ENCODE measurements around the gene SH3PXD2B.
A peak's percentile ranks its signal among the peaks of the same experiment; 100 is the strongest.
"Not testable (repeated sequence)": the region's sequence is repeated elsewhere in the genome, so short reads cannot be mapped to it uniquely, and the experiment has no call there.

Gene SH3PXD2B

GRCh38 chr5:172399826-172400225 lies 54.5 kb downstream of the SH3PXD2B start:
- DNase-seq (ENCODE audit: low read depth) = no peak

GRCh38 chr5:172399336-172399735 lies 55.0 kb downstream of the SH3PXD2B start:
- no peak for DNase-seq (ENCODE audit: low read depth)

GRCh38 chr5:172398645-172399044 lies 55.7 kb downstream of the SH3PXD2B start:
- DNase-seq (ENCODE audit: low read depth) = not testable (repeated sequence)

- DNase-seq (ENCODE audit: low read depth) = not testable (repeated sequence)
These were observed 57.3 kb downstream of the SH3PXD2B start for GRCh38 chr5:172396994-172397393.

- DNase-seq (ENCODE audit: low read depth) = no peak
These were observed 58.1 kb downstream of the SH3PXD2B start for GRCh38 chr5:172396220-172396619.

GRCh38 chr5:172395483-172395882 lies 58.8 kb downstream of the SH3PXD2B start:
- no peak for DNase-seq (ENCODE audit: low read depth)

GRCh38 chr5:172389578-172390112 lies 64.7 kb downstream of the SH3PXD2B start:
- no peak for DNase-seq (ENCODE audit: low read depth)

GRCh38 chr5:172388246-172388733 lies 66.0 kb downstream of the SH3PXD2B start:
- no peak for DNase-seq (ENCODE audit: low read depth)

GRCh38 chr5:172385707-172386106 lies 68.6 kb downstream of the SH3PXD2B start:
- no peak for DNase-seq (ENCODE audit: low read depth)

GRCh38 chr5:172385010-172385563 lies 69.2 kb downstream of the SH3PXD2B start:
- no peak for DNase-seq (ENCODE audit: low read depth)

- DNase-seq (ENCODE audit: low read depth) = no peak
These were observed 71.0 kb downstream of the SH3PXD2B start for GRCh38 chr5:172383191-172383802.

- peak; percentile 63 for DNase-seq (ENCODE audit: low read depth)
These were observed 73.2 kb downstream of the SH3PXD2B start for GRCh38 chr5:172380987-172381643.

- no peak for DNase-seq (ENCODE audit: low read depth)
These were observed 73.9 kb downstream of the SH3PXD2B start for GRCh38 chr5:172380301-172380986.

- DNase-seq (ENCODE audit: low read depth) = no peak
These were observed 74.8 kb downstream of the SH3PXD2B start for GRCh38 chr5:172379481-172379880.

GRCh38 chr5:172377856-172378255 lies 76.5 kb downstream of the SH3PXD2B start:
- no peak for DNase-seq (ENCODE audit: low read depth)

GRCh38 chr5:172377438-172377837 lies 76.9 kb downstream of the SH3PXD2B start:
- DNase-seq (ENCODE audit: low read depth) = no peak

- no peak for DNase-seq (ENCODE audit: low read depth)
These were observed 79.5 kb downstream of the SH3PXD2B start for GRCh38 chr5:172374783-172375182.

GRCh38 chr5:172373680-172374079 lies 80.6 kb downstream of the SH3PXD2B start:
- DNase-seq (ENCODE audit: low read depth) = no peak

- DNase-seq (ENCODE audit: low read depth) = no peak
These were observed 82.6 kb downstream of the SH3PXD2B start for GRCh38 chr5:172371684-172372083.

- DNase-seq (ENCODE audit: low read depth) = peak; percentile 43
These were observed 83.4 kb downstream of the SH3PXD2B start for GRCh38 chr5:172370648-172371545.

GRCh38 chr5:172370237-172370640 lies 84.1 kb downstream of the SH3PXD2B start:
- DNase-seq (ENCODE audit: low read depth) = no peak
